DMS79 treated with DMSO at 0.1 percent for 48 hours (cell line): ENCODE data around the gene SYCN.
A peak's percentile ranks its signal among the peaks of the same experiment; 100 is the strongest.

Source experiments
- DNase-seq: peaks from one replicate; lab custom pipeline; 2025; lab: John Stamatoyannopoulos, UW

SYCN gene

GRCh38 chr19:39171479-39172465 is 32.3 kb downstream of the SYCN start:
- no peak for DNase-seq

- no peak for DNase-seq
These were observed 33.5 kb downstream of the SYCN start for GRCh38 chr19:39170386-39171231.

- DNase-seq = no peak
These were observed 34.8 kb downstream of the SYCN start for GRCh38 chr19:39169143-39169810.

GRCh38 chr19:39168258-39169142 is 35.6 kb downstream of the SYCN start:
- no peak for DNase-seq

GRCh38 chr19:39167461-39168257 is 36.4 kb downstream of the SYCN start:
- DNase-seq = peak; percentile 56

GRCh38 chr19:39166571-39167391 is 37.3 kb downstream of the SYCN start:
- DNase-seq = peak; percentile 87

GRCh38 chr19:39165857-39166256 is 38.2 kb downstream of the SYCN start:
- DNase-seq = no peak

- DNase-seq = no peak
These were observed 39.8 kb downstream of the SYCN start for GRCh38 chr19:39164289-39164688.

- no peak for DNase-seq
These were observed 40.4 kb downstream of the SYCN start for GRCh38 chr19:39163621-39164020.

- DNase-seq = no peak
These were observed 41.5 kb downstream of the SYCN start for GRCh38 chr19:39162441-39163043.

GRCh38 chr19:39160889-39161672 is 43.0 kb downstream of the SYCN start:
- no peak for DNase-seq

- DNase-seq = no peak
These were observed 43.6 kb downstream of the SYCN start for GRCh38 chr19:39160523-39160861.

GRCh38 chr19:39158646-39159260 is 45.3 kb downstream of the SYCN start:
- DNase-seq = no peak

- DNase-seq = no peak
These were observed 46.1 kb downstream of the SYCN start for GRCh38 chr19:39157997-39158389.

- no peak for DNase-seq
These were observed 46.6 kb downstream of the SYCN start for GRCh38 chr19:39157275-39157996.

GRCh38 chr19:39156326-39157230 is 47.5 kb downstream of the SYCN start:
- DNase-seq = no peak
